Naive thymus-derived CD8-positive, alpha-beta T cell (primary cell): ENCODE data around the gene SNPH. TPM values are rescaled to one million over a fixed set of nuclear protein-coding genes. Genes with fewer than 3 reads are reported as not detected.

Experiments
- ATAC-seq, 2 donors: fragments of 150-1000 bp; cut with Tn5 transposase in 1 of 2; sonication (Bioruptor Pico), chemical (Tn5 transposase) in 1 of 2; 1 replicate in 1 of 2; 2 replicates in 1 of 2; pipeline ENCODE4 v1.10.0; 2021; ENCODE audit warnings: mild to moderate bottlenecking in 2 of 2, moderate library complexity in 2 of 2
- POLR2A ChIA-PET: fragments of 350-600 bp; sonication (Branson Sonifier 250); formaldehyde crosslinking; loops from one replicate; lab custom pipeline; 2021; ENCODE audit warnings: antibody characterized with exemption; lab: Charles Lee
- DNase-seq, 10 donors: peaks; one replicate each; pipeline versions ENCODE4 v3.0.0 to v3.0.0-alpha.2; 2020 to 2022
- H3K27ac Mint-ChIP-seq, 10 donors: one replicate each; pipeline ENCODE4 v1.8.0; 2020 to 2022; ENCODE audit warnings: mild to moderate bottlenecking in 10 of 10, mixed read lengths in 10 of 10, moderate library complexity in 4 of 10, inconsistent platforms in 1 of 10
- H3K27me3 Mint-ChIP-seq, 5 donors: one replicate each; pipeline ENCODE4 v1.8.0; 2021 to 2022; ENCODE audit warnings: mixed read lengths in 5 of 5
- H3K36me3 Mint-ChIP-seq, 3 donors: one replicate each; pipeline ENCODE4 v1.8.0; 2020 to 2022; ENCODE audit warnings: mixed read lengths in 3 of 3, mild to moderate bottlenecking in 2 of 3, inconsistent platforms in 1 of 3
- H3K4me1 Mint-ChIP-seq, 4 donors: one replicate each; pipeline ENCODE4 v1.8.0; 2021 to 2022; ENCODE audit warnings: mixed read lengths in 4 of 4
- H3K4me3 Mint-ChIP-seq, 10 donors: one replicate each; pipeline ENCODE4 v1.8.0; 2020 to 2022; ENCODE audit warnings: mild to moderate bottlenecking in 10 of 10, mixed read lengths in 10 of 10, moderate library complexity in 6 of 10, inconsistent platforms in 1 of 10
- H3K9me3 Mint-ChIP-seq, 9 donors: one replicate each; pipeline ENCODE4 v1.8.0; 2020 to 2022; ENCODE audit warnings: mixed read lengths in 9 of 9, mild to moderate bottlenecking in 3 of 9, inconsistent platforms in 1 of 9, moderate library complexity in 1 of 9
- polyA plus RNA-seq, 3 donors: library from polyadenylated mRNA; unstranded; fragments of 300-500 nt; fragmentation: Illumina TruSeq; gene quantifications; one replicate each; pipeline ENCODE4 v1.2.3, GENCODE V29; 2021
- total RNA-seq, 8 experiments: library from RNA in 2 of 8; stranded (reverse) in 2 of 8; gene quantifications; one replicate each; pipeline ENCODE4 v1.2.3 and lab custom pipeline; 2021 to 2026

SNPH gene
- total and polyA plus RNA-seq, 5 experiments from 2014 or later = 5.2 to 26.6 (median 13.5) TPM

DNA sequence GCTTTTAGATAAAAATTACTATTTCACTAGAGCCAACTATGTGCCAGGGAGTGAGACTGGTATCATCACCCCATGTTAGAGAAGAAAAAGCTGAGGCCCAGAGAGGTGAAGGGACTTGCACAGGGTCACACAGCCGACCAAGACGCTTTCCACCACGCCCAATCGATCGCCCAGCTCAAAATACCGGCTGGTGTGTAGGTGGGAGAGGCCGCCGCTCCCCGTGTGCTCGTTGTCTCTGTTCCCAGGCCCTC lies 253 bp upstream of the SNPH start:
- peaks cover 31 to 67% (median 62%) of the 10 kb centered on the region in 4 donors for H3K4me1 Mint-ChIP-seq
- POLR2A ChIA-PET = interaction anchor here (0.9 to 3.8 kb wide), 9 partner anchors 10 to 124 kb away, joined by 3 to 33 read pairs (median 7); partner anchors contain the start of gene RAD21L1
- H3K27me3 Mint-ChIP-seq = peaks cover 0 to 5% (median 0%) of the 10 kb centered on the region in 5 donors
- H3K36me3 Mint-ChIP-seq = peaks cover 0 to 8% (median 0%) of the 10 kb centered on the region in 3 donors
- peak overlapping the region; percentile 86 to 99 (median 94) for H3K4me3 Mint-ChIP-seq
- peak overlapping the region; percentile 96 to 100 (median 99) for H3K27ac Mint-ChIP-seq
- ATAC-seq (no peak), DNase-seq (no peak)
- H3K9me3 Mint-ChIP-seq = peaks cover 0 to 3% (median 0%) of the 10 kb centered on the region in 9 donors

DNA sequence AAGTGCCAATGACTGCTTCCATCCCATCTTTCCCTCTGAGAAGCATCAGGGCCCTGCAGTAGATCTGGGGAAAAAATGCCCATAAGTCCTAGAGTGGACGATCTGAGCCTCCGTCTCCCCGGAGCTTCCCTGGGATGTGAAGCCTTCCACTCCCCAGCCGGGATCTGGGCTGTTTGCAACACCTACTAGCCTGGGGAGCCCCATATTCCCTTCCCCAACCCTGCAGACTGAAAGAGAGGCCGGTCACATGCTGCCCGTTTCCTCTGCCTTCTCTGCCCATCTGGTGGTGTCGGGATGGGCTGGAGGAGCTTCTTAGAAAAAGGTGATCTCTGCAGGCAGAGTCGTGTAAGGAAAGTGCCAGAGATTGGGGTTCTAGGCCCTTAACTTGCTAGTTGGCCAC lies 1.1 kb downstream of the SNPH start:
- H3K4me1 Mint-ChIP-seq = peaks cover 41 to 80% (median 74%) of the 10 kb centered on the region in 4 donors

DNA sequence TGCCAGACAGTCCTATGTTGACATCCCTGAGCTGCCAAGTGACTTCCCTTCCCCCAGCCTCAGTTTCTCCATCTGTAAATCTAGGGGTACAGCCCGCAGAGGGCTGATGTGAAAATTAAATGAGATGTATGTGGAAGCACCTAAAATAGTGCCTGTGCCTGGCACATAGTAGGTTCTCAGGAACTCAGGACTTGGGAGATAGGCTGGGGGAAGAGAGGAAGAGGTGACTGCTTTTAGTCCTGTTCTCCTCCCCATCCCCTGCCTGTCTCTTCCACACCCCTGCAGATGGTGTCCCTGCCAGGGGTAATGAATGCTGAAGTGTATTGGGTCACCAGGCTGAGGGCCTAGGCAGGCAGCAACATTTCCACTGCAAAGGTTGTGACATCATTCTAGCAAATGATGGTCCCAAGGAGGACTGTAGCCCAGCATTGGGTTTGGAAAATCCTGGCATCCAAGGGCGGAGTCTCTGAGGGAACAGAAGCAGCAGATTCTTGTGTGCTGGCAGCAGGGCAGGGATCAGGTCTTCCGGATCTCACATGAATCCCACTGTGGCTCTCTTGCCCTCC lies 1.8 kb downstream of the SNPH start:
- H3K9me3 Mint-ChIP-seq = peaks cover 0 to under 1% (median 0%) of the 10 kb centered on the region in 9 donors
- ATAC-seq = no peak
- POLR2A ChIA-PET = interaction anchor here (1.4 to 3.8 kb wide), 2 partner anchors 14 to 32 kb away, joined by 4 to 33 read pairs; no protein-coding TSS in a partner anchor
- no peaks in the 10 kb centered on the region for H3K27me3 Mint-ChIP-seq
- DNase-seq = no peak
- H3K4me1 Mint-ChIP-seq = peaks cover 44 to 88% (median 79%) of the 10 kb centered on the region in 4 donors
- H3K27ac Mint-ChIP-seq = peak overlapping the region; percentile 37 to 91 (median 84)
- peaks cover 0 to 12% (median 0%) of the 10 kb centered on the region in 3 donors for H3K36me3 Mint-ChIP-seq
- H3K4me3 Mint-ChIP-seq = peak overlapping the region; percentile 78 to 99 (median 86)

More for the DNA sequence above, 1.1 kb downstream of the SNPH start:
- Mint-ChIP-seq H3K27me3 (peaks cover 0 to 2% (median 0%) of the 10 kb centered on the region in 5 donors), H3K27ac (peak overlapping the region; percentile 63 to 90 (median 84)), H3K4me3 (peak overlapping the region; percentile 78 to 99 (median 86)), H3K9me3 (peaks cover 0 to 3% (median 0%) of the 10 kb centered on the region in 9 donors), H3K36me3 (peaks cover 0 to 12% (median 0%) of the 10 kb centered on the region in 3 donors)
- DNase-seq (no peak), ATAC-seq (no peak)
- POLR2A ChIA-PET = interaction anchor here (0.6 to 3.8 kb wide), 10 partner anchors 9 to 1810 kb away, joined by 3 to 33 read pairs (median 4); no protein-coding TSS in a partner anchor

DNA sequence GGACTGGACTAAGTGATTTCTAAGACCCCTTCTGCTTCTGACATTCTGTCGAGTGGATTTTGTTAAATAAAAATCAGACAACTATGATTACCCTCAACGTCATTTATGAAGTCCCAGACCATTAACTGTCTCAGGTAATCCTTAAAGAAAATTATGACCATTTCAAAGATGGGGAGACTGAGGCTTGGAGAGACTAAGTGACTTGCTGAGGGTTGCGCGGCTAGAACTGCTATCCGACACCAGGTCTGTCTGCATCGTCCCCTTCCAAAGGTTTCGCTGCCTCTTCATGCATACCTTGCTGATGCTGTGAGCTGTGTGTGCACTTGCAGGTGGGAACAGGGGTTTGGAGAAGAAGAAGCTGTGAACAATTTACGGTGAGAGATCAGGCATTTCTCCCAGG lies 3.1 kb downstream of the SNPH start:
- DNase-seq = no peak
- POLR2A ChIA-PET = no interaction called here
- H3K27me3 Mint-ChIP-seq = no peaks in the 10 kb centered on the region
- peaks cover 0 to 12% (median 0%) of the 10 kb centered on the region in 3 donors for H3K36me3 Mint-ChIP-seq
- H3K27ac Mint-ChIP-seq = peak overlapping the region in 9 of 10 donors; percentile 23 to 92 (median 63)
- no peaks in the 10 kb centered on the region for H3K9me3 Mint-ChIP-seq
- H3K4me3 Mint-ChIP-seq = peak overlapping the region in 2 of 10 donors; percentile 49 to 91
- H3K4me1 Mint-ChIP-seq = peaks cover 48 to 91% (median 80%) of the 10 kb centered on the region in 4 donors
- no peak for ATAC-seq

DNA sequence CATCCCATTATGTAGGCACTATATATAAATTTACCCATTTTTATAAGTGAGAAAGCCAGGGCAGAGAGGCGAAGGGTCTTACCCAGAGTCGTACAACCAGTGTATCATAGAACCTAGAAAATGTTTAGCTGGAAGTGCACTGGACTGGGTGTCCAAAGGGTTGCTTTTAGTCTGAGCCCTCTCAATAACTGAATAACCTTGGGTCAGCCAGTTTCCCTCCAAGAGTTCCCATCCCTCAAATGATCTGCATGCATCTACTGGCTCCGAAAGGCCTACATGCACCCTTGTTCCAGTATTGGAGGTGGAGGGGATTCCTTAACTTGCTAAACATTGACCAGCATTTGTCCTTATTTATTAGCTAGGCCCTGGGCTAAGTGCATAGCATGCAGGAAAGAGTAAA lies 3.8 kb downstream of the SNPH start:
- POLR2A ChIA-PET = interaction anchor here (1.5 kb wide), 1 partner anchor 14 kb away, joined by 3 read pairs; no protein-coding TSS in a partner anchor
- peak overlapping the region in 1 of 10 donors; percentile 38 for H3K4me3 Mint-ChIP-seq

DNA sequence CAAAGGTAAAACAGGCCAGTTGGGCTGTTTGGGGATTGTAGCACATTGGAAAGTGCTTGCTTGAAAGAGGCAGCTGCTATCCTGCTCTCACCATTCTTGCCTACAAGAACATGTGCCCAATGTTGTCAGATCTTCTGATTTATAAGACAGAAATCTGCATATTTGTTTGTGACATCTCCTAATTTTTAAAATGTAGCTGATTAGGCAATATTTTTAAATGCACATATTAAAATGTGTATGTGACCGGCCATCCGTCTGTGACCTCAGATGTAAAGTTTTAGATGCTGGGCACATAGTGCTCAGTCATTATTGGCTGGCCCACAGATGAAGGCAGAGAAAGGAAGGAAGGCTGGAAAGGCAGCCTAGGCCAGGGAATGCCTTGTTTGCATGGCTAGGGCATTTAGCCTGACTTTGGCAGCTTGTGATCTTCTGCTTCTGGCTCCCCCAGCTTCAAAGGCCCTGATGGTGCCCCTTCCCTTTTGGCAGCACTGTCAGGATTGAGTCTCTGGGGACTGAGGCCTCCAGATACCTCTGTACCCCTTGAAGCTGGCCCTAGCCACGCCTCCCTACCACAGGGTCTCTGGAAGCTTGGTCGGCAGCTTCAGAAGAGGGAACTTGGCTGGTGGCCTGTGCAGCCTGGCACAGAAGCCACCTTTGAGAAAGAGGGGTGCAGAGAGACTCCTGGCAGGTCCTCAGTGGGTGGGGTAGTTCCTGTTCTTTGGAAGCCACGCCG lies 6.4 kb downstream of the SNPH start:
- ATAC-seq (peak; percentile 53 to 60), DNase-seq (no peak)
- Mint-ChIP-seq H3K27ac (peak overlapping the region in 8 of 10 donors; percentile 65 to 83 (median 73)), H3K27me3 (no peaks in the 10 kb centered on the region), H3K4me1 (peaks cover 44 to 76% (median 66%) of the 10 kb centered on the region in 4 donors), H3K4me3 (peak overlapping the region in 4 of 10 donors; percentile 4 to 52 (median 17)), H3K36me3 (peaks cover 0 to 18% (median 0%) of the 10 kb centered on the region in 3 donors), H3K9me3 (no peaks in the 10 kb centered on the region)
- POLR2A ChIA-PET = interaction anchor here (0.8 kb wide), 1 partner anchor 18 kb away, joined by 3 read pairs; no protein-coding TSS in a partner anchor

More for the DNA sequence above, 3.8 kb downstream of the SNPH start:
- no peaks in the 10 kb centered on the region for H3K27me3 Mint-ChIP-seq
- no peak for DNase-seq
- H3K4me1 Mint-ChIP-seq = peaks cover 46 to 88% (median 79%) of the 10 kb centered on the region in 4 donors
- ATAC-seq = no peak
- H3K36me3 Mint-ChIP-seq = peaks cover 0 to 12% (median 0%) of the 10 kb centered on the region in 3 donors
- H3K27ac Mint-ChIP-seq = peak overlapping the region in 4 of 10 donors; percentile 26 to 91 (median 58)
- no peaks in the 10 kb centered on the region for H3K9me3 Mint-ChIP-seq

DNA sequence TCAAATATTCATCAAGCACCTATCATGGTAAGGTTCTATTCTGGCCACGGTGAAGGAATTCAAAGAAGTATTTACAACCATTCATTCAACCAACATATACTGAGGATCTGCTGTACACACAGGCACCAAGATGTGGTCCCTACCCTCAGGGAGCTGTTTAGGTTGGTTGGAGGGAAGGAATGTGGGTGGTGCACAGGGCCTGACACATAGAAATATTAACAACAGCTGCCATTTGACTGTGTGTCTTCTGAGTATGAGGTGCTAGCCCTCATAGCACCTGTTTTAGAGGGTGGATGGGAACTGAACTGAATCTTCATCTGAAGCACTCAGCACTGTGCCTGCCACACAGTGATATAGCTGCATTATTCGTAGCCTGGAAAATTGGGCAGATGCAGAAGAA lies 7.3 kb downstream of the SNPH start:
- Mint-ChIP-seq H3K9me3 (no peaks in the 10 kb centered on the region), H3K4me3 (peak overlapping the region in 4 of 10 donors; percentile 16 to 34 (median 18)), H3K4me1 (peaks cover 40 to 68% (median 59%) of the 10 kb centered on the region in 4 donors), H3K36me3 (peaks cover 0 to 18% (median 0%) of the 10 kb centered on the region in 3 donors), H3K27ac (peak overlapping the region in 8 of 10 donors; percentile 22 to 89 (median 60)), H3K27me3 (no peaks in the 10 kb centered on the region)
- POLR2A ChIA-PET = interaction anchor here (0.5 to 1.1 kb wide), 3 partner anchors 14 to 25 kb away, joined by 3 read pairs; no protein-coding TSS in a partner anchor
- DNase-seq (no peak), ATAC-seq (no peak)

DNA sequence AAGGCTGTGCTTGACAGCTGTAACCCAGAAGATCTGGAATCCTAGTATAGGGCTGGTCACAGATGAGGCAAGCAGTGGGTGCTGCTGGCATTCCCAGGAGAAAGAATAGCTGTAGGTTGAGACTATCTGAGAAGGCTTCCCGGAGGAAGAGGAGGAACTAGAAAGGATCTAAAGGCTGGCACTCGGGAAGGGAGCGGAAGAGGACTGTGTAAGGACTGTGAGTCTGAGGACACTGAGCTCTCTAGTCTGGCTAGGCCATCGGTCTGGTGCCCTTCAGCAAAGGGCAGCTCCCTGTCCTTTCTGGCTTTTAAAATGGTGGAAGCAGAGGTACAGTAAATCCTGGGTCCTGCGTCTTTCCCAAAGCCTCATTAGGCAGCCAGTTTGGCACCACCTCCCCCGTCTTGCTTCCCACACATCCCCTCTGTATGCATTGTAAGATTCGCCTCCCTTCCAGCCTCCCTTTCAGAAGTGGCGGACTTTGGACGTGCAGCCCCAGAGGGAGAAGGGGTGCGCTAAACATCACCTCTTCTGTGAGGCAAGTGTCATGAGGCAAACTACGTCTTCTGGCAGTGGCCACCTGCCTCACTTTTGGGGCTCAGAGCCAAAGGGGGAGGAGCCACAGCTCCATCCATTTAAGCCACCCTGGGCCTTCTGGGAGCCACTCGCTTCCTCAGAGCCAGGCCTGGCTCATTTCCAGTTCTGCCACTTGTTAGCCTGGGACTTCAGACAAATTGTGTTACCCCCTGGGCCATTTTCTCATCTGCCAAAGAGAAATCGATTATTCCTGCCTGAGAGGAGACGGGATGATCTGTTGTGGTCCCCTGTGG lies 8.6 kb downstream of the SNPH start:
- ATAC-seq = no peak
- POLR2A ChIA-PET = interaction anchor here (1.1 to 2.1 kb wide), 3 partner anchors 8 to 23 kb away, joined by 3 to 14 read pairs (median 4); partner anchors contain the start of gene SNPH
- H3K4me1 Mint-ChIP-seq = peaks cover 37 to 61% (median 52%) of the 10 kb centered on the region in 4 donors

DNA sequence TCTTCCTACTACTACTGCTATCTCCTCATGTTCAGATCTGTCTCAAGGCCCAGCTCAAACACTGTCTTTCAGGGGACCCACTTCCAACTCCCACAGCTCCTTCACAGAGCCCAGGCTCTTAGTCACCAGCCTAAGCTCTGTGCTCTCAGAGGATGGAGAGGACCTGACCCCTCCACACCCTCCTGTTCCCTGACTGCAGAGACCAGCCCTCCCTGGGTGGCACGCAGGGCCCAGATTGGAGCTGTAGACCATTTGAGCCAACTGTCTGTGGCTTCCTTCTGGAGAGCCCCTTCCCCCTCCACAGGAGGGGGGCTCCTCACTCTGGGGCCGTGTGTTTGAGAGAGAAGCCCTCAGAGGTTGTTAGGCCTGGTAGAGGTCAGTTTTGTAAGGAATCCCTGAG lies 9.8 kb downstream of the SNPH start:
- Mint-ChIP-seq H3K9me3 (no peaks in the 10 kb centered on the region), H3K4me3 (no peak overlapping the region), H3K27ac (peak overlapping the region in 7 of 10 donors; percentile 0 to 83 (median 47)), H3K4me1 (peaks cover 36 to 67% (median 55%) of the 10 kb centered on the region in 4 donors), H3K27me3 (no peaks in the 10 kb centered on the region), H3K36me3 (peaks cover 0 to 10% (median 0%) of the 10 kb centered on the region in 3 donors)
- POLR2A ChIA-PET = interaction anchor here (2.1 kb wide), 1 partner anchor 9 kb away, joined by 14 read pairs; the partner anchor contains the start of gene SNPH
- DNase-seq = no peak
- no peak for ATAC-seq

More for the DNA sequence above, 8.6 kb downstream of the SNPH start:
- Mint-ChIP-seq H3K4me3 (peak overlapping the region in 2 of 10 donors; percentile 11 to 36), H3K36me3 (peaks cover 0 to 12% (median 0%) of the 10 kb centered on the region in 3 donors), H3K27me3 (no peaks in the 10 kb centered on the region), H3K27ac (peak overlapping the region in 9 of 10 donors; percentile 2 to 89 (median 78)), H3K9me3 (no peaks in the 10 kb centered on the region)
- no peak for DNase-seq

DNA sequence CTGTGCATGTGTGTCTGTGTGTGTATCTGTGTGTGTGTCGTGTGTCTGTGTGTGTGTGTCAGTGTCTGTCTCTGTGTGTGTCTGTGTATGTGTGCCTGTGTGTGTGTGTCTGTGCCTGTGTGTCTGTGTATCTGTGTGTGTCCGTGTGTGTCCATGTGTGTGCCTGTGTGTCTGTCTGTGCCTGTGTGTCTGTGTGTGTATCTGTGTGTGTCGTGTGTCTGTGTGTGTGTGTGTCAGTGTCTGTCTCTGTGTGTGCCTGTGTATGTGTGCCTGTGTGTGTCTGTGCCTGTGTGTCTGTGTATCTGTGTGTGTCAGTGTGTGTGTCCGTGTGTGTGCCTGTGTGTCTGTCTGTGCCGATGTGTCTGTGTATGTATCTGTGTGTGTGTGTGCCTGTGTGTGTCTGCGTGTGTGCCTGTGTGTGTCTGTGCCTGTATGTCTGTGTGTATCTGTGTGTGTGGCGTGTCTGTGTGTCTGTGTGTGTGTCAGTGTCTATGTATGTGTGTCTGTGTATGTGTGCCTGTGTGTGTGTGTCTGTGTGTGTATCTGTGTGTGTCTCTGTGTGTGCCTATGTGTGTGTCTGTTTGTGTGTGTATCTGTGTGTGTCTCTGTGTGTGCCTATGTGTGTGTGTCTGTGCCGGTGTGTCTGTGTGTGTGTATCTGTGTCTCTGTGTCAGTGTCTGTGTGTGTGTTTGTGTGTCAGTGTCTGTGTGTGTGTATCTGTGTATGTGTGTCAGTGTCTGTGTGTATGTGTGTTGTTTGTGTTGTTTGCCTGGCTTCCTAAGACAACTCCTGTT lies 11.6 kb downstream of the SNPH start:
- DNase-seq (no peak), ATAC-seq (no peak)
- Mint-ChIP-seq H3K4me3 (no peak overlapping the region), H3K27ac (no peak overlapping the region), H3K9me3 (no peaks in the 10 kb centered on the region), H3K36me3 (peaks cover 0 to 7% (median 0%) of the 10 kb centered on the region in 3 donors), H3K4me1 (peaks cover 33 to 61% (median 52%) of the 10 kb centered on the region in 4 donors), H3K27me3 (no peaks in the 10 kb centered on the region)
- POLR2A ChIA-PET = interaction anchor here (1.4 kb wide), 1 partner anchor 9 kb away, joined by 3 read pairs; no protein-coding TSS in a partner anchor

DNA sequence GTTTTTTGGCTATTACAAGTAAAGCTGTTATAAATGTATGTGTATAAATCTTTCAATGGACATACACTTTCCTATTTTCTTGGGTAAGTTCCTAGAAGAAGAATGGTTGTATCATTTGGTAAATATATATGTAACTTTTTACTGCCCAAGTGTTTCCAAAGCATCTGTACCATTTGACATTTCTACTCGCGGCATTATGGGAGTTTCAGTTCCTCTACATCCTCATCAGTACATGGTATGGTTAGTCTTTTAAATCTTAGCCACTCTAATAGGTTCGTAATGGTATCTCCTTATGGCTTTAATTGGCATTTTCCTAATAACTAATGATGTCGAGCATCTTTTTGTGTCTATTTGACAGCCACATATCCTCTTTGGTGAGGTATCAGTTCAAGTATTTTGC lies 12.9 kb downstream of the SNPH start:
- DNase-seq = no peak
- H3K4me1 Mint-ChIP-seq = peaks cover 30 to 61% (median 52%) of the 10 kb centered on the region in 4 donors
- POLR2A ChIA-PET = interaction anchor here (1.4 kb wide), 1 partner anchor 8 kb away, joined by 3 read pairs; no protein-coding TSS in a partner anchor

More for the DNA sequence above, 12.9 kb downstream of the SNPH start:
- ATAC-seq = no peak
- Mint-ChIP-seq H3K36me3 (peaks cover 0 to 10% (median 0%) of the 10 kb centered on the region in 3 donors), H3K27me3 (no peaks in the 10 kb centered on the region), H3K9me3 (no peaks in the 10 kb centered on the region), H3K4me3 (no peak overlapping the region), H3K27ac (peak overlapping the region in 4 of 10 donors; percentile 25 to 90 (median 80))
